ENCODE measurements around the gene HAAO. TPM values are rescaled to one million over a fixed set of nuclear protein-coding genes. Genes with fewer than 3 reads are reported as not detected.

Gene HAAO
- total RNA-seq, 1 experiment from 2014 or later, result 2.2 TPM

- H3K9me3 Mint-ChIP-seq (ENCODE audit: low read depth, unreplicated experiment), result peaks cover under 1% of the 10 kb centered on the region
- CTCF ChIA-PET, result no interaction called here
- DNase-seq, result no peak
Measured at GRCh38 chr2:42830922-42831574, 38.7 kb upstream of the HAAO start.

GRCh38 chr2:42829671-42830440 is 37.5 kb upstream of the HAAO start:
- no peak for DNase-seq
- CTCF ChIA-PET, result no interaction called here
- H3K27me3 Mint-ChIP-seq (ENCODE audit: unreplicated experiment), result no peaks in the 10 kb centered on the region

More at GRCh38 chr2:42830922-42831574, 38.7 kb upstream of the HAAO start:
- TF ChIP-seq CTCF (IDR thresholded peaks at IDR 0.05; ENCODE audit: unreplicated experiment), result no peak
- Mint-ChIP-seq H3K36me3 (ENCODE audit: insufficient read depth, unreplicated experiment) (peaks cover 7% of the 10 kb centered on the region), H3K4me3 (ENCODE audit: low read depth, unreplicated experiment) (no peak overlapping the region), H3K27me3 (ENCODE audit: unreplicated experiment) (no peaks in the 10 kb centered on the region), H3K4me1 (ENCODE audit: low read depth, unreplicated experiment) (peaks cover 34% of the 10 kb centered on the region), H3K27ac (ENCODE audit: unreplicated experiment) (no peak overlapping the region)
- no TSS peak for BruUV-seq (replicated peaks)
- intact Hi-C loops (cut with micrococcal nuclease; ENCODE audit: unreplicated experiment), result no loop called here

GRCh38 chr2:42828487-42829425 is 36.4 kb upstream of the HAAO start:
- no TSS peak for BruUV-seq (replicated peaks)
- Mint-ChIP-seq H3K27me3 (ENCODE audit: unreplicated experiment) (no peaks in the 10 kb centered on the region), H3K9me3 (ENCODE audit: low read depth, unreplicated experiment) (no peaks in the 10 kb centered on the region), H3K4me3 (ENCODE audit: low read depth, unreplicated experiment) (no peak overlapping the region), H3K4me1 (ENCODE audit: low read depth, unreplicated experiment) (peaks cover 27% of the 10 kb centered on the region), H3K36me3 (ENCODE audit: insufficient read depth, unreplicated experiment) (peaks cover 5% of the 10 kb centered on the region), H3K27ac (ENCODE audit: unreplicated experiment) (no peak overlapping the region)
- DNase-seq, result peak; percentile 82
- CTCF ChIA-PET, result interaction anchor here (0.6 to 0.8 kb wide), 3 partner anchors 12 to 398 kb away, joined by 3 to 8 read pairs (median 5); partner anchors contain the start of gene ZFP36L2
- intact Hi-C loops (cut with micrococcal nuclease; ENCODE audit: unreplicated experiment), result loop anchor here (1.0 to 5.0 kb wide), 4 partner anchors 119 to 780 kb away; no protein-coding TSS in a partner anchor
- peak; percentile 90 for TF ChIP-seq CTCF (IDR thresholded peaks at IDR 0.05; ENCODE audit: unreplicated experiment)

More at GRCh38 chr2:42829671-42830440, 37.5 kb upstream of the HAAO start:
- no TSS peak for BruUV-seq (replicated peaks)
- H3K4me1 Mint-ChIP-seq (ENCODE audit: low read depth, unreplicated experiment), result peaks cover 27% of the 10 kb centered on the region
- TF ChIP-seq CTCF (IDR thresholded peaks at IDR 0.05; ENCODE audit: unreplicated experiment), result no peak
- H3K36me3 Mint-ChIP-seq (ENCODE audit: insufficient read depth, unreplicated experiment), result peaks cover 5% of the 10 kb centered on the region
- no peaks in the 10 kb centered on the region for H3K9me3 Mint-ChIP-seq (ENCODE audit: low read depth, unreplicated experiment)
- no peak overlapping the region for H3K4me3 Mint-ChIP-seq (ENCODE audit: low read depth, unreplicated experiment)
- H3K27ac Mint-ChIP-seq (ENCODE audit: unreplicated experiment), result no peak overlapping the region
- intact Hi-C loops (cut with micrococcal nuclease; ENCODE audit: unreplicated experiment), result loop anchor here (2.0 to 5.0 kb wide), 3 partner anchors 117 to 779 kb away; no protein-coding TSS in a partner anchor
